ENCODE results near the gene NEGR1. TPM values are rescaled to one million over a fixed set of nuclear protein-coding genes. Genes with fewer than 3 reads are reported as not detected.
A peak's percentile ranks its signal among the peaks of the same experiment; 100 is the strongest.

NEGR1 gene
- total RNA-seq, 1 experiment from 2014 or later = 8.2 TPM

GRCh38 chr1:71566413-71566812 lies 715.9 kb downstream of the NEGR1 start:
- no peak for DNase-seq (ENCODE audit: low read depth)

- DNase-seq (ENCODE audit: low read depth) = no peak
These were observed 716.5 kb downstream of the NEGR1 start for GRCh38 chr1:71565831-71566230.

DNA sequence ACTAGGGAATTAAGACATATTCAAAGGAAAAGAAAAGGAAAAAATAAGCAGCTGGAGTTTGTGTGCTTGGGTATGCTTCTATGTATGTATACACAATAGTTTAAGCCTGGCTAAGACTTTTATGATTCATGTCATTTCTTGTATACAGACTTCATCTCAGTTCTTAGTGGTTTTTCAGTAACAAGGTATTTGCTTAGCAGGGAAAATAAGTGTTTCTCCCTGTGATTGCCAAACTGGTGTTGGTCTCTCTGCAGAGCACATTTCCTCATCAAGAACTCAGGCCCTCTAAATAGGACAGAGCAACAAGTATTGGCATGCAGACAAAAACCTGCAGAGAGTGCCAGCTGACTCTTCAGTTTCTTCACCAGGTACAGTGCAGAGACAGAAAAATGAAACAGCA lies 717.1 kb downstream of the NEGR1 start:
- no peak for DNase-seq (ENCODE audit: low read depth)

- DNase-seq (ENCODE audit: low read depth) = no peak
These were observed 720.0 kb downstream of the NEGR1 start for GRCh38 chr1:71562298-71562697.

DNA sequence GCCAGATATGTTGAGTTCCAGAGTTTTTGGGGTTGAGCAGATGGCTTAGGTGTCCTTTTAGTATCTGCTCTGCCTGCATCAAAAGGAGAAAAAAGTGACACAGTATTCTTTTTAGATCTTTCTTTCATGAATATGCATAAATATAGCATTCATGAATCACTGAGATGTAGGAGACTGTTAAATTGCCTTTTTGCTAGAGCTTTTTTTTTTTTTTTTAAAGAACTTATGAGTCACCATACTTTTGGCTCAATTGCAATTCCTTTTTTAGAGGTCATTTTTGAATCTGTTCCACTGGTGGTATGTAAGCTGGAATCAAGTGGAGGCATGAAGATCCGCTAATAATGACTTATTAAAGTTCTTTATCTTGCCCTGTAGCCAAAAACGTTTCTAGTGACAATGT lies 720.6 kb downstream of the NEGR1 start:
- DNase-seq (ENCODE audit: low read depth) = no peak

GRCh38 chr1:71561206-71561605 lies 721.1 kb downstream of the NEGR1 start:
- no peak for DNase-seq (ENCODE audit: low read depth)

GRCh38 chr1:71559880-71560279 lies 722.5 kb downstream of the NEGR1 start:
- DNase-seq (ENCODE audit: low read depth) = no peak

DNA sequence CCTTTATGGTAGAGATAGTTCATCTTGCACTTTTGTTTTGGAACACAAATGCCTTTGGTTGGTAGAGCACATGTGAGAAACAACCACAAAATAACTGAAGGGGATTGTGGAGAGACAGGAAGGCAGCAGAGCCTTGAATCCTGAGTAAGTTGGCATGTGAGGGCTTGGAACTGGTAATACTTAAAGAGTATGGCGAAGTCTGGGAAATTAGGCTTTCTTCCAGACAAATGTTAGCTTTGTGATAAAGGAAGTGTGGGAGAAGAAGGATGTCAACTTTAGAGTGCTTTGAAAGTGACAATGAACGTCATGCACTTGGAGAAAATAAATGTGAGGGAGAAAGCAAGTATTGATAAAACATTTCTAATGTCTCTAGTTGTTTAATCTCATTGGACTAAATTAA lies 725.2 kb downstream of the NEGR1 start:
- no peak for DNase-seq (ENCODE audit: low read depth)

DNA sequence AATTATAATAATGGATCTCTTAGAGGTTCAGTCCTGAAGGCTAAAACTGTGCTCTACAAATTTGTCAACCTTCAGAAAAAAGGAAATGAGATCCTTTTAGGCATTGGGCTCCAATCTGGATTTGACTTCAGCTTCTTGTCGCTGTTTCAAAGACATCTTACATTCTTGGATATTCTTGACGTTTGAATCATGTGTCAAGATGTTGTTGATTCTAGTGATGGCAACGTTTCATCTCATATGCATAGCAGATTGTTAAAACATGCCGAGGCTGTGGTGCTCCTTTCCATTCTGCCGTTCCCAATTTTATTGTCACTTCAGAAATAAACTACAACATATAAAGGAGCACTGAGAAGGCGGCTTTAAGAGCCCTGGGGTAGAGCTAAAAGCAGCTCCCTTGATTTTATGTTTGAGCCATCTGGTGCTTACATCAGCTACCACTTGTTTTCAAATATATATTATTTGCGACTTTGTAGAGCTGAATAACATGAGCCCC lies 733.9 kb downstream of the NEGR1 start:
- no peak for DNase-seq (ENCODE audit: low read depth)

- DNase-seq (ENCODE audit: low read depth) = no peak
These were observed 740.2 kb downstream of the NEGR1 start for GRCh38 chr1:71542155-71542554.

- DNase-seq (ENCODE audit: low read depth) = no peak
These were observed 748.4 kb downstream of the NEGR1 start for GRCh38 chr1:71533950-71534349.

GRCh38 chr1:71532343-71532742 lies 750.0 kb downstream of the NEGR1 start:
- DNase-seq (ENCODE audit: low read depth) = no peak

- no peak for DNase-seq (ENCODE audit: low read depth)
These were observed 755.5 kb downstream of the NEGR1 start for GRCh38 chr1:71526824-71527223.

- DNase-seq (ENCODE audit: low read depth) = no peak
These were observed 759.6 kb downstream of the NEGR1 start for GRCh38 chr1:71522721-71523120.

DNA sequence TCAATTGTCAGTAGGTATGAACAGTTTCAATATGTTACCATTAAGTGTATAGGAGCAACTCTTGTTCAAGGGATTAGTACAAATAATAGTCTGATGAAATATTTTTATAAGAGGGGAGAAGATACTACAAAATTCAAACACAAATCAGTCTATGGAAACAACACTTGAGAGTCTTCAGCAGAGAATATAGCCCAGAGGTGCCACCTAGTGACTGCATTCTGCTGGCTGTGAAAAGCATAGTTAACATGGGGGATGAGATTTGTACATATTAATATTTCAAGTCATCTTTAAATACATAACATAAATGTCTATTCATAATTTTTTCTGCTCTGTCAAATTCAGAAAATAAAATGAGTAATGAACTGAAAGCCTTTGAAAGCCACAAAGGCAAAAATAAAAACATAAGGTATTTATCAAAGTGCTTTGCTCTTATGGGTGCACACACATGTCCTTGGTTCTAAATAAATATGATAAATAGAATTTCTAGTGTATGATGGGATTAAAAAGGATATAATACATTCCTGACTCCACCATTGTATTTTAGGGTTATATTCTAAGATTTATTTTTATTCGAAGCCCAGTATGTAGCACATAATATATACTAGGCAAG lies 760.6 kb downstream of the NEGR1 start:
- DNase-seq (ENCODE audit: low read depth) = no peak

DNA sequence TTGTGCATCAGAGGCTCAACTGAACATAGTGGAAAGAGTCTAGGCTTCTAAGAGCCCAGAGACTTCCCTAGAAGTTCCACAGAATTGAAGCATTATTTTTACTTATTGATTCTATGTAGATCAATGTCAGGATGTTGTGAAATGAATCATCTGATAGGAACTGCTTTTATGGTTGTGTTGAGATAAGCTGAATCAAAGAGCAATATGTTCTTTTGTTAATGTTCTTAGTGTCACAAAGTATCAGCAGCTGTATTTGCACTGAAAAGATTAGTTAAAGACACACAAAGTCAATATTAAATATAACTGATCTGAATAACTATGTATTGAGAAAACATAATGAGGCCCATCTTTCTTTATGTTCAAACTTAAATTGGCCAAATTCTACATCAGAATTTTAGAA lies 770.8 kb downstream of the NEGR1 start:
- DNase-seq (ENCODE audit: low read depth) = no peak

- no peak for DNase-seq (ENCODE audit: low read depth)
These were observed 771.6 kb downstream of the NEGR1 start for GRCh38 chr1:71510725-71511124.

DNA sequence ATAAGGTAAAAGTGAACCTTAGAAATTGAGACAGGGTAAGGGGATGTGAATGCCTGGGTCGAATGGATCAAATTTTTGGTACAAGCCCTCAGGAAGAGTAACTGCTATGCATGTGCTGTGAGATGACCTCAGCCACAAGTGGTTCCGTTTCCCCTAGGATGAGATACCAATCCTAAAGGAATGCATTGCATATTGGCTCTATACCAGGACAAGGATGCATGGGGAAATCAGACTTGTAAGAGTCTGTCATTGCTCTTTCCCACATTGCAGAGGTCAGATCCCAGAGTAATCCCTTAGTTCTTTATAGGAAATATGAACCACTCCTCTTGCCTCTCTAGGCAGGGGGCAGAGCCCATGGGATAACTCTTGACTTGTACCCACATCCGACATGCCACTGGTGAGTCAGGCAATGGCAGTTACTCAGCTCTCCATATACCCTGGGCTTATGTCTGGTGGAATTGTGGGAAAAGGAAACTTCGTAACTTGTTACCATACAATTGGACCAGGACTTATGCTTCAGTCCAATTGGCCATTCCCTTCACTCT lies 773.2 kb downstream of the NEGR1 start:
- DNase-seq (ENCODE audit: low read depth) = no peak

GRCh38 chr1:71502006-71502405 lies 780.3 kb downstream of the NEGR1 start:
- no peak for DNase-seq (ENCODE audit: low read depth)

DNA sequence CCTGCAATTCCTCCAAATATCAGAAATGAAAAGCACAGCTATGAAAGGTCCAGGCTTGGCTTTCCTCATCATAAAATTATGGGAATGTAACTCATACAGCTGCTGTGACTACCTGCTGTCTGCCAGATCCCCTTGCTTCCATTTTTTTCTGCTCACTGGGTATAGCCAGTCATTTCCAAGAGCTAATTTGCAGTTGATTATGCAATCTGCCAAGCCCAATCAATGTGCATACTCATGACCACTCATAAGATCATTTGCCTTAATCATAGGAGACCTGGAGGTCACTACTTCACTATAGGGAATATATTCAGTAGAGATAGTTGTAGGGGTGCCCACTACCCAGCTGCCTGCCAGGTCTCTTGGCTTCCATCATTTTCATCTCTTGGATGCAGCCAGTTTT lies 783.8 kb downstream of the NEGR1 start:
- no peak for DNase-seq (ENCODE audit: low read depth)

DNA sequence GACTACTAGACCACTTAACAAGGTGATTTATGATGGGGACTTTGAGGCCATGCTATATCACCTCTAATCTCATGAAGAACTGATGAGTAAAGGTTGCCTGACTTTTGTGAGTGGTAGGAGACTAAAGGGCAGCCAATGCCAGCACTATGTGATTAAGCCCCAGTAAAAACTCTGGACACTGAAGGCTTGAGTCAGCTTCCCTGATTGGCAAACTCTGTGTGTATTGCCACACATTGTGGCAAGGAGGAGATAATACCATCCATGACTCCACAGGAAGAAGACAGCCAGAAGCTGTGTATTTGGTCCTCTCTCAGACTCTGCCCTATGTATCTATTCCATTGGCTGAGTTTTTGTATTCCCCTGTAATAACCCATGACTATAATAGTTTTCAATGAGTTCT lies 788.2 kb downstream of the NEGR1 start:
- no peak for DNase-seq (ENCODE audit: low read depth)

GRCh38 chr1:71492298-71493041 lies 789.9 kb downstream of the NEGR1 start:
- no peak for DNase-seq (ENCODE audit: low read depth)

DNA sequence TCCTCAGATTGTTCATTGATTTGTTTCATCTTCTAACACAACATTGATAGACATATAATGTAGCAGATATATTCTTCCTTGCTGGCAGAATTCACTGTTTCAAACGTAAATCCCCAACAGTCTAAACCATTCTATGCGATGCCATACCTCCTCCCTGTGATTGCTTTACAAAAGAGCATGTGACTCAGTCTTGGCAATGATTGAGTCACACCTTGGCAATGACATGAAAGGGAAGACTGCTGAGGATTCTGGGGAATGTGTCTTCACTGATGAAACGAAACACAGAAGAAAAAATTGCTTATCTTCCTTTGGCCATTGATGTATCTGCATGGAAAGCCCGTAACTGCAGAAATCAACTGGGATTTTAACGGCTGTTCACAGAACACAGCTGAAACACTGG lies 791.9 kb downstream of the NEGR1 start:
- peak; percentile 17 for DNase-seq (ENCODE audit: low read depth)

Measured in RPMI7951 (cell line).